C4-2B (cell line): ENCODE results near the gene ROR1.

Source experiments
- H3K27ac ChIP-seq: fragments of 450-650 bp; 2 replicates; pipeline ENCODE4 v1.5.1; 2017
- ZFX ChIP-seq: fragments of 450-650 bp; IDR thresholded peaks from 2 replicates; pipeline ENCODE4 v1.6.1; 2017
- TF ChIP-seq, protein P1 (sequence below): fragments of 450-650 bp; conservative IDR thresholded peaks from 2 replicates; pipeline ENCODE4 v1.5.1; 2017; ENCODE audit warnings: mild to moderate bottlenecking

ROR1 gene

GRCh38 chr1:64111787-64112186, 338.0 kb downstream of the ROR1 start:
- no peak overlapping the region for H3K27ac ChIP-seq
- no peak for TF ChIP-seq ZFX
- TF ChIP-seq, protein P1, sequence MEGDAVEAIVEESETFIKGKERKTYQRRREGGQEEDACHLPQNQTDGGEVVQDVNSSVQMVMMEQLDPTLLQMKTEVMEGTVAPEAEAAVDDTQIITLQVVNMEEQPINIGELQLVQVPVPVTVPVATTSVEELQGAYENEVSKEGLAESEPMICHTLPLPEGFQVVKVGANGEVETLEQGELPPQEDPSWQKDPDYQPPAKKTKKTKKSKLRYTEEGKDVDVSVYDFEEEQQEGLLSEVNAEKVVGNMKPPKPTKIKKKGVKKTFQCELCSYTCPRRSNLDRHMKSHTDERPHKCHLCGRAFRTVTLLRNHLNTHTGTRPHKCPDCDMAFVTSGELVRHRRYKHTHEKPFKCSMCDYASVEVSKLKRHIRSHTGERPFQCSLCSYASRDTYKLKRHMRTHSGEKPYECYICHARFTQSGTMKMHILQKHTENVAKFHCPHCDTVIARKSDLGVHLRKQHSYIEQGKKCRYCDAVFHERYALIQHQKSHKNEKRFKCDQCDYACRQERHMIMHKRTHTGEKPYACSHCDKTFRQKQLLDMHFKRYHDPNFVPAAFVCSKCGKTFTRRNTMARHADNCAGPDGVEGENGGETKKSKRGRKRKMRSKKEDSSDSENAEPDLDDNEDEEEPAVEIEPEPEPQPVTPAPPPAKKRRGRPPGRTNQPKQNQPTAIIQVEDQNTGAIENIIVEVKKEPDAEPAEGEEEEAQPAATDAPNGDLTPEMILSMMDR: no peak

DNA sequence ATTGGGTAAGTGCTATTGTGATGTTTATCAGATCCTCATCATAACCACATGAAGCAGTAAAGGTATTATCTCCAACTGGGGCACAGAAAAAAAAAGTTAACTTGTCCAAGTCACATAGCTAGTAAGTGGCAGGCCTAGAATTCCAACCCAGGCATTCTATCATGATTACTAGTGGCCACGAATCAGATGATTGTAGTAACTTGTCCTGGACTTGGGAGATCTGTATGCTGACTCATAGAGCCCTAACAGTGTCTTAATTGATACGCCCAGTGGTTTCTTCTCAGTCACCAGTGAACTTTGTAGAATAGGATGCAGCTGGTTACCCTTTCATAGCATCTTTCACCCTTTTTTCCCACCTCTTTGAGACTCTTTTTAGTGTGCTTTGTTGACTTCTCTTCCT, 338.5 kb downstream of the ROR1 start:
- no peak for TF ChIP-seq ZFX
- TF ChIP-seq, protein P1: no peak
- H3K27ac ChIP-seq: no peak overlapping the region

- no peak overlapping the region for H3K27ac ChIP-seq
- TF ChIP-seq, protein P1: no peak
- no peak for TF ChIP-seq ZFX
Observed at GRCh38 chr1:64114012-64114525, 340.3 kb downstream of the ROR1 start.

GRCh38 chr1:64116537-64116936, 342.7 kb downstream of the ROR1 start:
- TF ChIP-seq, protein P1: no peak
- TF ChIP-seq ZFX: no peak
- H3K27ac ChIP-seq: no peak overlapping the region

DNA sequence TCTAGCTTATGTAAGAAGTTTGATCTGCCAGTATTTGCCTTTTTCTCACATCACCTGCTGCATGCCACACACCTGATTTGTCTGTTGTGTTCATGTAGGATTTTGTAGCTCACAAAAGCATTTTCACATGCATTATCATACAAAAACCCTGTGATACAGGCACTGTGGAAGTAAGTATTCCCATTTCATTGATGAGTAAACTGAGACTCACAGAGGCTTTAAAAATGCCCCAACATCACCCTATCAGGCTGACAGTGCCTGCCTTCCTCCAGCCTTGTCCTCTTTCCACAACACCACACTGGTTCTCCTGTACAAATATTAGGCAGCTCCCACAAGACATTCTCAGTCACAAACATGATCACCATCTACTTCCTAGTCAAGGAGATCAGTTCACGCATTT, 343.7 kb downstream of the ROR1 start:
- TF ChIP-seq, protein P1: no peak
- no peak for TF ChIP-seq ZFX
- no peak overlapping the region for H3K27ac ChIP-seq

DNA sequence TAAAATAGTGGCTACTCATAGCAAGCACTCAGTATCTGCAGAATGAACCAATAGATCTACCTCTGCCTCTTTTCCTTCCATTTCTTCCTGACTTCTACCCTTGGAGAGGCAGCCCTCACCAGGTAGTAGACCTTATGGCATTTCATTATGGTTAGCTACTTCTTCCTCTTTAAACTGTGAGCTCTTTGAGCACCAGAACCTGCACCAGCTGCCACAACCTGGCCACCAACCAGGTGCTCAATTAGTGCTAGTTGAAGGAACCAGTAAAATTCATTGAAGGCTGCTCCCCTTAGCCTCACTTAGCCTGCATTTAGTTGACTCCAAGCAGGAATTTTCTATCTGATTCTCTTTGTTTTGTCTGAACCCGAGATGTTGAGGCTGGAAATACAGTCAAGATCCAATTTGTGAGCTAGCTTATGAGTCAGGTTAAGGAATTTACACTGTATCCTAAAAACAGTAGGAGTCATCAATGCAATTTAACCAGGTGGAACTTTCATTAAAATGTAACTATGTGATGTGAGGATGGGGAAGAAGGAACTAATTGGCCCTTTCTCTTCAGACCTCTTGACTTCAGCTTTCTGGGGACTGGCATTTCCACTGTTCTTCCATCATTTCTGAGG, 348.1 kb downstream of the ROR1 start:
- TF ChIP-seq, protein P1: no peak
- no peak for TF ChIP-seq ZFX

GRCh38 chr1:64122588-64122987, 348.8 kb downstream of the ROR1 start:
- H3K27ac ChIP-seq: no peak overlapping the region
- TF ChIP-seq ZFX: no peak
- TF ChIP-seq, protein P1: no peak

More for the DNA sequence above, 348.1 kb downstream of the ROR1 start:
- no peak overlapping the region for H3K27ac ChIP-seq
